ENCODE measurements around the gene WDFY4.

DNA sequence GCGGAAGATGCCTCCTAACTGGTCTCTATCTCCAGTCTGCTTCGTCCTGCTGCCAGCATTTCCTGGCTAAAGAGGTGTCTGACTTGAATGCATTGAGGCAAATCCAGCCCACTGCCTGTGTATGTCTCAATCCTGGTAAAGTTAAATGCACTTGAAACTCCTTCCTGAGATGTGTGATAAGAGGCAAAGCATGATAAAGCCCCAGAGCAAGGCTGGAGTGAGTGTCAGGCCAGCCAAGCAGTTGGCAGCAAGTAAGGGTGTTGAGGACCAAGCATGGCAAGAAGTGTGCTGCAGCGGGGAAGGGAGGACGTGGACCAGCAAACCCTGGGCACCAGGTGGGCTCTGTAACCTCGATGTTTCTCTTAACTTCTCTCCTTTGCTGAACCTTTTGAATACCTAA, 225.9 kb downstream of the WDFY4 start:
- TF ChIP-seq ZBTB8A (tag by site-specific recombination; IDR thresholded peaks at IDR 0.05) (no peak), ZNF223 (tag by site-specific recombination; IDR thresholded peaks at IDR 0.05) (no peak), ZNF175 (tag by site-specific recombination; IDR thresholded peaks at IDR 0.05) (no peak)
- TF ChIP-seq, protein P1, sequence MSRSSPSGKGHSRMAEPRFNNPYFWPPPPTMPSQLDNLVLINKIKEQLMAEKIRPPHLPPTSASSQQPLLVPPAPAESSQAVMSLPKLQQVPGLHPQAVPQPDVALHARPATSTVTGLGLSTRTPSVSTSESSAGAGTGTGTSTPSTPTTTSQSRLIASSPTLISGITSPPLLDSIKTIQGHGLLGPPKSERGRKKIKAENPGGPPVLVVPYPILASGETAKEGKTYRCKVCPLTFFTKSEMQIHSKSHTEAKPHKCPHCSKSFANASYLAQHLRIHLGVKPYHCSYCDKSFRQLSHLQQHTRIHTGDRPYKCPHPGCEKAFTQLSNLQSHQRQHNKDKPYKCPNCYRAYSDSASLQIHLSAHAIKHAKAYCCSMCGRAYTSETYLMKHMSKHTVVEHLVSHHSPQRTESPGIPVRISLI (tag by site-specific recombination; IDR thresholded peaks at IDR 0.05) = no peak

Measured in HEK293 (cell line).